GM19467 (cell line): ENCODE measurements around the gene TMEM183A.
"Not testable (repeated sequence)": the region's sequence is repeated elsewhere in the genome, so short reads cannot be mapped to it uniquely, and the experiment has no call there.

Source experiments
- ATAC-seq: cut with Tn5 transposase; IDR thresholded peaks from one replicate; pipeline ENCODE4 v1.9.1; 2021; ENCODE audit warnings: mild to moderate bottlenecking, moderate library complexity; ENCODE audit not compliant: unreplicated experiment

The TMEM183A gene

DNA sequence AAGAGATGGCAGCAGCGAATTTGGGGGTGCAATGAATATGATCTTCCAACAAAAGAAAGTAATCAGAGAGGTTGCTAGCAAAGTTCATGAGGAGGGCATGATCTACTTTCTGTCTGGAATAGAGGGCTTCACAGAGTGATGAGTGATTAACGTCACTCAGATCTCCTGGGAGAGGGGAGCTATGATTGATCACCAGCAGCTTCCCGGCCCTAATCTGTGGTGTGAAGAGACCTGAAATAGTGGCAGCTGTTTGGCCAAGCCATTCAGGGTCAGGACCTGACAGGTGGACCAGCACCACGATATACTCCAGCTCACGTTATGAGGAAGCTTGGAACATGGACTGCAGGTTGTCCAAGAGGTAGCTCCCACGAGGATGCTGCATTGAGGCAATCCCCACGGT lies 19.9 kb upstream of the TMEM183A start:
- ATAC-seq = no peak

DNA sequence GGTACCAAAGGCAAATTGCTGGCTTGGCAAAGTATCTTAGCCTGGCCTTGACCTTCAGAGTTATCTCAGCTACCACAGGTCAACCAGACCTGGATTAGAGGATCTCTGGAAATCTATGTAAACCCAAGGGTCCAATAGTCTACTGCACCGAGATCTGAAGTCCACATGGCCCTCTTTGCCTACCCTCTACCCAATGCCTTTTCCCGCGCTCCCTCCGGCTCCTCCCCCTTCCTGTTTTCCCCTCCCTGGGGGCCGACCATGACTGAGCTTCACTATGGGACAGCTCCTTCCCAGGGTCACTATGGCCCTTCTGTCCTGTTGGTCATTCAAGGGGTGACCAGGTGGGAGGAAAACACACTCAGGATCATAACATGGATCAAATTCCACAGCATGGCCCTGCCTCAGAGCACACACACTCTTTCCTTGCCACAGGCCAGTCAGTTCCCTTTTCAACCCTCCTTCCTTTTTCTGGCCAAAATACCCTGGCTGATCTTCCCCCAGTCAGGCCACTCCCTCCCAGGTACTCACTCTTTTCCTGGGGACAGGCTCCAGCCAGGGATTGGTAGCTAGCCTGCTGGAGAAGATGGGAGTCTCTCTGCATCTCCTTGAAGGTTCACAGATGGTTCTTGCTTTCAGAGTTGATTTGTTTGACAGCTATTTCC lies 19.1 kb upstream of the TMEM183A start:
- no peak for ATAC-seq

DNA sequence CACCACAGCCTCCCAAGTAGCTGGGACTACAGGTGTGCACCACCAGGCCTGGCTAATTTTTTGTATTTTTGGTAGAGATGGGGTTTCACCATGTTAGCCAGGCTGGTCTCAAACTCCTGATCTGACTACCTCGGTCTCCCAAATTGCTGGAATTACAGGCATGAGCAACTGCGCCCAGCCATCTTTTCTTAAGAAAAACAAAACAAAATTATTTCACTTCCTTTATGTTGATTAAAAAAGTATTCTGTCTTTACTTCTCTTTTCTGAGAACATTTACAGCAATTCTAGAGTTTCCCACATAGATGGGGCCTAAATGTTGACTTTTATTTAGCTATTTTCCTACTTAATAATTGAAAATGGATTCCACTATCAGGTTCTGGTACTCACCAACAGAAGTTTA lies 17.3 kb upstream of the TMEM183A start:
- no peak for ATAC-seq

DNA sequence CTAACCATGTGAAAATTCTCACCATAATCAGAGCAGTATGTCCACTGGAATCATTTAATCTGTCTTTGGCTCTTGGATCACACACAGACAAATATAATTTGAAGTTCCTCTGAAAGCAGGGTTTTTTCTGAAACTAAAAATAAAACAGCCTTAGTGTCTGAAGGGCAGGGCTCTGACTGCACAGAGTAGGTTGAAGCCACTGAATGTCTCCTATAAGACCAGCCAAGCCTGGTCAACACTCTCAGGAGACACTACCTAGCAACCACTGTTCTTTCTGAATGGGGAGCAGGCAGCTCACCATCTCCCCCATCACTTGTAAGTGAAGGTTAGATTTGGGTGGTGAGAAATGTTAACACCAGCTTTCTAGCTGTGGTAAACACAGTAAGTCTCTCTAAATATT lies 16.1 kb upstream of the TMEM183A start:
- no peak for ATAC-seq

DNA sequence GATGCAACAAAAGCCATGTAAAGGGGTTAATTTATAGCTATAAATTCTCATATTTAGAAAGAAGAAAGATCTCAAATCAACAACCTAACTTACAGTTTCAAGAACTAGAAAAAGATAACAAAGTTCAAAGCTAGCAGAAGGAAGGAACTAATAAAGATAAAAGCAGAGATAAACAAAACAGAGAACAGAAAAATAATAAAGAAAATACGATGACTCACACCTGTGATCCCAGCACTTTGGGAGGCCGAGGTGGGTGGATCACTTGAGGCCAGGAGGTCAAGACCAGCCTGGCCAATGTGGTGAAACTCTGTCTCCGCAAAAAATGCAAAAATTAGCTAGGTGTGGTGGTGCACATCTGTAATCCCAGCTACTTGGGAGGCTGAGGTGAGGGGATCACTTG lies 12.4 kb upstream of the TMEM183A start:
- ATAC-seq = no peak

DNA sequence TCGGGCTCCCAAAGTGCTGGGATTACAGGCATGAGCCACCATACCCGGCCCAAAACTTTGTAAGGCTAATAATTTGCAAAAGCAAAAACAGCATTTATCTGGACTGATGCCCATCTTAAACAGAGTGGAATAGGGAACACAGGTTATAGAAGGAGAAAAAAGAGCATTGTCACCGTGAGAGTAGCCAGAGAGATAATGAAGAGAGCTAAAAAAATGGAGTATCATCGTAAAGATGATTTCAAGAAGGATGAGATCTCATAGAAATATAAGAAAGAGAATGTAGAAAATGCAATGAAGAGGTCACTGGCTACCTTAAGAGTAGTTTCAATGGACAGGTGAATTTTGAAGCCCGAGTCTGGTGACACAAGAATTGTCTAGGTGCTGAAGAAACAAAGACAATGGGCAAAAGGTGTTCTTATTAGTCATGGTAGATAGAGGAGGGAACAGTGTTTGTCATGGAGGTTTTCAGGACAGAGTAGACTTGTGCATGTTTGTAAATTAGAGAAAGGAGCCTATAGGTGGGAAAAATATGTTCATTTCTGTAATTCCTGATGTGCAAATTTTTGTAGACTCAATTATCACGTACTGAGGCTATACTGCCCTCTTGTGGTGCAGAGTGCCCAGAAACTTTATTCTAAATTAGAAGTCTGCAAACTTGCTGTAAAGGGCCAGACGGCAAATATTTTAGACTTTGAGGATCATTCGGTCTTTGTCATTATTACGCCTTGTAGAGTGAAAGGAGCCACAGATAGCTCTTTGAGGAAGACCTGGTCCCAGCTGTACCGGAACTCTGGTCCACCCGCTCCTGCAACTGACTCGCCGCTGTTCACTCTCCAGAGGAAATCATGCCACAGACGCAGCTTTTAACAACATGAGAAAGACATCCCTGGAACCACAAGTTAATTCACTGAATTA lies 8.1 kb upstream of the TMEM183A start:
- ATAC-seq = no peak

DNA sequence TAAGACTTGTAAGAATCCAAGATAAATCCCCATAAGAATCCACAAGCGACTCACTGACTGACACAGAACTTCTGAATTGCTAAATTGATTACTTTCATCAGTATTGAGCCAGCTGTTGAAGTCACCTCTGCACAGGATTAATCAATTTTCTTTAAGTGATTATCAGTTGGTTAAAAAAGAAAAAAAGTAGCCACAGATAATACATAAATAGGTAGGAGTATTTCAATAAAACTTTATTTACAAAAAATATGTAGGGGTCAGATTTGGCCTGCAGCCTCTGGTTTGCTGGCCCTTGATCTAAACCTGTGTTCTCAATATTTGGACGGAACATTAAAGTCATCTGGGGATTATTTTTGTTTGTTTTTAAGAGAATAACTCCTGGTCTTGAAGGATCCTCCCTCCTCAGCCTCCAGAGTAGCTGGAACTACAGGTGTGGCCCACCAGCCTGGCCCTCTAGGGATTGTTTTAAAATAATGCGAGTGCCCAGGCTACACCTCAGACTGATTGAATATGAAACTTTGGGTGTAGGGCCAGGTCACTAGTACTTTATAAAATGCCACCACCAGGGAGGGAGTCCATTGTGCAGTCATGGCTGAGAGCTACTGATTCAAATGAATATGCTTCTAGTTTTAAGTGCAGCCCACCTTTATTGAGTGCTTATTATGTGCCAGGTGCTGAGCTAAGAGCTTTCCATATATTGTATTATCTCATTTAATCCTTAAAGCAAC lies 6.8 kb upstream of the TMEM183A start:
- ATAC-seq = no peak

DNA sequence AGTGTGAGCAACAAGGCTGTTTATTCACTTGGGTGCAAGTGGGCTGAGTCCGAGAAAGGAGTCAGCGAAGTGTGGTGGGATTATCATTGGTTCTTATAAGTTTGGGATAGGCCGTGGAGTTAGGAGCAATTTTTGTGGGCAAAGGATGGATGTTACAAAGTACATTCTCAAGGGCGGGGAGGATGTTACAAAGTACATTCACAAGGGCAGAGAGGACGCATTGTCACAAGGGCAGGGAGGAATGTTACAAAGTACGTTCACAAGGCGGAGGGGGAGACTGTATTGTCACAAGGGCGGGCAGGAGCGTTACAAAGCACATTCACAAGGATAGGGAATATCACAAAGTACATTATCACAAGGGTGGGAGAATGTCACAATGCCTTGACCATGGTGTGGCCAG lies 5.2 kb upstream of the TMEM183A start:
- no peak for ATAC-seq

DNA sequence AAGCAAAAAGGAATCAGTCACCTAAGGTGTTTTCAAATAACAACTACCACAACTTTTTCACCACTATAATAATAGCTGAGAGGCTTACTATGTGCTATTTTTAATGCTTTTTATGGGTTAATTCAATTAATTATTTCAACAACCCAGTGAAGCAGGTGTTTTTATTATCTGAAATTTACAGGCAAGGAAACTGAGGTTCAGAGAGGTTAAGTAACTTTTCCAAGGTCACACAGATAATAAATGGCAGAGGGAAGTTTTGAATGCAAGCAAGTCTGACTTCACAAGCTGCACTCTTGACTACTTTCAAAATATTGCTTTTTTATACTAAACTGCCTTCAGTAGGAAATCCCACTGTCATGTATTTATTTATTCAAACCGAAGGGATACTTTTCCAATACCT lies 4.2 kb upstream of the TMEM183A start:
- no peak for ATAC-seq

DNA sequence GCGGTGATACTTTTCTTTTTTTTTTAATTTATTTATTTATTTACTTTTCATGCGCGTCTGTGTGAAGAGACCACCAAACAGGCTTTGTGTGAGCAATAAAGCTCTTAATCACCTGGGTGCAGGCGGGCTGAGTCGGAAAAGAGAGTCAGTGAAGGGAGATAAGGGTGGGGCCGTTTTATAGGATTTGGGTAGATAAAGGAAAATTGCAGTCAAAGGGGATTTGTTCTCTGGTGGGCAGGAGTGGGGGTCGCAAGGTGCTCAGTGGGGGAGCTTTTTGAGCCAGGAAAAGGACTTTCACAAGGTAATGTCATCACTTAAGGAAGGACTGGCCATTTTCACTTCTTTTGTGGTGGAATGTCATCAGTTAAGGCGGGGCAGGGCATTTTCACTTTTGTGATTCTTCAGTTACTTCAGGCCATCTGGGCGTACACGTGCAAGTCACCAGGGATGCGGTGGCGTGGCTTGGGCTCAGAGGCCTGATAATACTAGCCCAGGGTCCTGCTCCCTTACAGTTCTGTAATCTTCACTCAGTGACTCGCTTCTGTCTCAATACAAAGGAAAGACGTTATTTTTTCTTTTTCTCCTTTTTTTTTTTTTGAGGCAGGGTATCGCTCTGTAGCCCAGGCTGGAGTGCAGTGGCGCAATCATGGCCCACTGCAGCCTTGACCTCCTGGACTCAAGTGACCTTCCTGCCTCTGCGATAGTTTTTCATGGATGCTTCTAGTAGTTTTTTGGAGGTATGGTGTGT lies 1.6 kb upstream of the TMEM183A start:
- ATAC-seq = not testable (repeated sequence)

DNA sequence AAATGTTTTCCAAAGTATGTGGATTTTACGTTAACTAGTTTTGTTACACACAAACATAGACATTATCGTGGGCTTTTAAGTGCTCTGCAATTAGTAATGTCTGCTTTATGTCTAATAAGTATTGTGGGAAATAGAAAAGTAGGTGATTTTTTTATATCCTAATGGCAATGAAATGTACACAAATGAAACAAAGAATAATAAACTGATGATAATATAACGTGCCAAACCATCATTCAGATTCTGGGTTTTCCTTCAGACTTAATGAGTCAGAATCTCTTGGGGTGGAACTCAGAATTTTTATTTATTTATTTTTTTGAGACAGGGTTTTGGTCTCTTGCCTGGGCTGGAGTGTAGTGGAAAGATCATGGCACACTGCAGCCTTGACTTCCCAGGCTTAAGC lies 2.0 kb downstream of the TMEM183A start:
- ATAC-seq = no peak

DNA sequence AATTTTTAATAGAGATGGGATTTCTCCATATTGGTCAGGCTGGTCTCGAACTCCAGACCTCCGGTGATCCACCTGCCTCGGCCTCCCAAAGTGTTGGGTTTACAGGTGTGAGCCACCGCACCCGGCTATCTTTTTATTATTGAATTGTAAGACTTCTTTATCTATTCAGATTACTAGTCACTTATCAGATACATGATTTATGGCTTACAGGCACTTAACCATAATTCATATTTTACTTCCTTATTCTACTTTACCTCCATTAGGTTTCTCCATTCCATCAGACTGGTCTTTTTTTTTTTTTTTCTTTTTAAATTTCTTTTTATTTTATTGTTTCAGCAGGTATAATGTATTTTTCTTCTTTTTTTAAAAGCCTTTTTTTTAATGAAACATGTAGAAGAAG lies 4.4 kb downstream of the TMEM183A start:
- ATAC-seq = no peak

DNA sequence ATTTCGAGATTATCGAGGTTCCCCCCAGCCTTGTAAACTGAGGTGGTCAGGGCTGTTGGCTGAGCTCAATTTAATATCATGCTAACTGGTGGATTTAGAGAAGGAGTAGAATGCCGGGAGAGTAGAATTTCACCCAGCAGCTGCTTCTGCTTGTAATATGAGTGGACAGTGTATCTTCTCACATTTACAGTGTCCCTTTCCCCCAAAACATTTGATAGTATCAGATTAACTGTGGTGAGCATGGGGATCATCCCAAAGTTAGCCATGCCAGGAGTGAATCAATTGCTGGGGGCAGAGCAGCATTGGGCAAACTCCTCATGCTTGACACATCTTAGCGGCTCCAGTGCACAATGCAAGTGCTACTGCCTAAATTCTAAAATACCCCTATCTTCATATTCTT lies 9.9 kb downstream of the TMEM183A start:
- ATAC-seq = no peak

DNA sequence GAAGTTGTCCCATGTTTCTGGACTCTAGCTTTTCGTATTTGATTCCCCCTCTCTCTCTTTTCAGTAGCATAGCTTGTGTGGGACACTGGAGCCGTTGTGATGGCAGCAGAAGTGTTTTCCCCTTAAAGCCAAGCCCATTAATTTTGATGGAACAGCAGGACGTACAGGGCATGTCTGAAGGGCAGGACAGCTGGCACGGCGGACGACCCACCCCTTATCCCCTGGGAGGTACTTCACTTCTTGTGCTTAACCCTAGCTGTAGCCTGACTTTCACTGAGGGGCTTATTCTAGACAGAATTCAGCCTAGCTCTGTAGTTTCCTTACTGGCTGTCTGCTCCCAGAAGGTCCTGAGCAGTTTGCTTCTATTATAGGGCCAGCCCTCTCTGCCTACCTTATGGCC lies 10.5 kb downstream of the TMEM183A start:
- ATAC-seq = no peak

DNA sequence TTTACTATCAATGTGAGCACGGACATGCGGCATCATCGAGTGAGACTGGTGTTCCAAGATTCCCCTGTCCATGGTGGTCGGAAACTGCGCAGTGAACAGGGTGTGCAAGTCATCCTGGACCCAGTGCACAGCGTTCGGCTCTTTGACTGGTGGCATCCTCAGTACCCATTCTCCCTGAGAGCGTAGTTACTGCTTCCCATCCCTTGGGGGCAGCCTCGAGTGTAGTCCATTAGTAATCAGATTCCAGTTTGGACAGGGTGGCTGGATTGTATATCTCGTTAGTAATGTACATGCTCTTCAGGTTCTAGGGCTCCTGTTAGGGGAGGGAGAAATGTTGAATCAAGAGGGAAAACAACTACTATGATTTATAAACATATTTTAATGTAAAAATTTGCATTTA lies 15.7 kb downstream of the TMEM183A start:
- ATAC-seq = not testable (repeated sequence)

DNA sequence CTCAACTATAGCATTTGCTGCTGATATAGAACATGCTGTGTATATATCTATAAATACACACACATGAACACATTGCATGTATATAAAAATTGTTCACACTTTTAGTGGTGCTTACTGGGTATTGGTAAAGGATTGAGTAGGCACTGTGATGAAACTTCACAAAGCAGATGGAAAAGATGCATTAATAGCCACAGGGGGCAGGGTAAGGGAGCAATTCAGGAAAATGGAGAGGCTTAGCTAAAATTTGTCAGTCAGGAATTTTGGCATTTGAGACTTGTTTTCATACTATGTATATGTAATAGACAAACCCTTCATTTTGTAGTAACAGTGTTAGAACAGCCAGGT lies 18.5 kb downstream of the TMEM183A start:
- no peak for ATAC-seq

DNA sequence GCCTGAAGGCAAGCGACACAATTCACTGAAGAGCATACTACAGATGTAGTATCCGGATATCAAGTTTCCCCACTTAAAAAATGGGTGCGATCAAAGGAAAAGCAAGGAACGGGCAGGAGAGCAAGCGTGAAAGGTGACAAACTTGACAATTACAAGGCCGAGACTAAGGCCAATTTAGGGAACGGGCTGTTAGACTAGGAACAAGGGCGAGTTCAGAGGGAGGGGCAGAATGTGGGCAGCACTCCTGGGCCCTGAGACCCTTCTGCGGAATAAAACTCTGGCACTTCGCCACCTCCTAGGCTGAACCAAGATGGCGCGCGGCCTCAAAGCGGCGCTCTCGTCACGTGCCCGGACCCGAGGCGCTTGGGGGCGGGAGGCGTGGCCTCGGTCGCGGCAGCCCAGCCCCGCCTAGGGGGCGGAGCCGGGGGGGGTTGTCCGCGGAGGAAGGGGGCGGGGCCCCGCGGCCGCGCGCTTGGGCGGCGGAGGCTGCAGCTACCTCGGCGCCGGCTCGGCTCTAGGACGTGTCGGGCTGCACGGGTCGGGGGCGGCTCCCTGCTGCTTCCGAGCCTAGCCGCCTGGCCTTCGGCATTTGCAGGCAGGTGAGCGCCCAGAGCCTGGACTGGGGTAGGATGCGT lies 19.0 kb downstream of the TMEM183A start, which contains the start of gene PPFIA4:
TSS of gene PPFIA4 (plus strand) at position 461 of the 635 bp plus-strand sequence. CDS start 12,518 bp downstream, outside the sequence.
- ATAC-seq = peak; percentile 68

DNA sequence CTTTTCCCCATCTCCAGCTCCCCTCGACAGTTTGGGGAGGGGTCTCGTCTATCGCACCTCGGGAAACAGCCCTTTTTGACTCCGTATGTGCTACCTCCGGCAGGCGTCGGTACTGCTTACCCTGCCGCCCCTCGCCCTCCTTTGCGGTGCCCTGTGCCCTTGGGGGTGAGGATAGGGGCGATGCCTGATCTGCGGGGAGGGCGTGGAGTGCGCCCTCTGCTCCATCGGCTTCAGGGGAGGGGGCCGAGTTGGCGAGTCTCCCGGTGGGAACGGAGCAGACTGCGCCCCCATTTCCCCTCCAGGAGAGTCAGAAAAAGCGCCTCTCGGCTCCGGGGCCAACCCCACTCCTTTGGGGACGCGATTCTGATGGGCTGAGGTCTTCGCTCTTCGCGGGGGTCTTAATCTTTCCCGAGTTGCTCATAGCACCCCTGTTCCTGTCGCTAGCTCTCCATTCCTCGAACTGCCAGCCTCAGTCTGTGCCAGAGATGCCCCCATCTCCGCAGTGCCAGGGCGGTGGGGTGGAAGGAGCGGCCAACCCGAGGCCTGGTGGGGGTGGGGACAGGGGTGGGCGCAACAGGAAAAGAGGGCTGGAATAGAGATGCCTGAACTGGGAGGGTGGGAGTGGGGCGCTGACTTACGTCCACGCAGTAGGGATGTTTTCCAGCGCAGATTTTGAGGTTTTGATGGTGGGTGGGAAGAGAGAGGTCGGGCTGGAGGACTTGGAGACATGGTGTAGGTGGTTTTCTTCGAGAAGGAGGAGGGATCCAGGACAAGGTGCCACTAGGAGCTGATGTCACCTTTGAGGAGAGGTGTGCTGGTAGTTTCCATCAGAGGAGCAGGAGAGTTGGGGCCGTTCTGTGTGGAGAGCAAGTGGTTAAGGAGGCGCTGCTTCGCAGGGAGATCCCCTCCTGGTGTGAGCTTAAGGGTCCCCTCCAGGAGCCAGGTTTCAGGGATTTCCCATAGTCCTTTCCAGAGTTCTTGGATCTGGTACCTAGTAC lies 19.8 kb downstream of the TMEM183A start:
- ATAC-seq = no peak

DNA sequence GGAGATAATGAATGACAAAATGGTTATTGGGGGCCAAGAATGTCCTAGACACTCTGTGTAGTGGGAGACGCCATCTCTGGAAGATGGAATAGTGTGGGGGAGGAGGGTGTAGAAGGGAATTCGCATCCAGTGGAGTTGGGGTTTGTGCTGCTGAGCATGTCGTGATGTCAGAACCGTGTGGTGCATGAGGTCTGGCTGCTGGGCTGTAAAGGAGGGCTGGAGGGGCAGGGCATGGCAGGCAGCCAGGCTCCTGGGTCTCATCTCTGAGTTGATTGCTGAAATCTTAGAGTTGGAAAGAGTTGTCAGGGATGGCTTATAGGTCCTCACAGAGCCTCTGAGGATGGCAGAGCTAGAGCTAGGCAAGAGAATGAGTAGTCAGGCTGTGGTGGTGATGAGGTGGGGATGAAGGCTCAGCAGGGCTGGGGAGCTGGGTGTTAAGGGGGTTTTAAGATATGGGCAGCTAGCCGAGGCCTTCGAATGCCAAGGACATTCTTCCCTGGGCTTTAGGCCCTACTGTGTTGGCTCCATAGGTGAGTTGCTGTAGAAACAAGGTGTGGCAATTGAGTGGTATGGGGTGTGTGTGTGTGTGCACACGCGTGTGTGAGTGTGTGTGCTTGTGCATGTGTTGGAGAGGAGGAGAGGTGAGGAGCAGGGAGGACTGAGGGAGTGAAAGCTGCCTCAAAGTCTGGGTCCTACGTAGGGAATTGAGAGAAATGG lies 21.1 kb downstream of the TMEM183A start:
- ATAC-seq = no peak
